GM19463 (cell line): ENCODE measurements around the gene PYGB.

ENCODE experiments used
- ATAC-seq: cut with Tn5 transposase; IDR thresholded peaks from one replicate; pipeline ENCODE4 v1.9.1; 2021; ENCODE audit warnings: mild to moderate bottlenecking, moderate library complexity; ENCODE audit not compliant: unreplicated experiment

Gene PYGB

DNA sequence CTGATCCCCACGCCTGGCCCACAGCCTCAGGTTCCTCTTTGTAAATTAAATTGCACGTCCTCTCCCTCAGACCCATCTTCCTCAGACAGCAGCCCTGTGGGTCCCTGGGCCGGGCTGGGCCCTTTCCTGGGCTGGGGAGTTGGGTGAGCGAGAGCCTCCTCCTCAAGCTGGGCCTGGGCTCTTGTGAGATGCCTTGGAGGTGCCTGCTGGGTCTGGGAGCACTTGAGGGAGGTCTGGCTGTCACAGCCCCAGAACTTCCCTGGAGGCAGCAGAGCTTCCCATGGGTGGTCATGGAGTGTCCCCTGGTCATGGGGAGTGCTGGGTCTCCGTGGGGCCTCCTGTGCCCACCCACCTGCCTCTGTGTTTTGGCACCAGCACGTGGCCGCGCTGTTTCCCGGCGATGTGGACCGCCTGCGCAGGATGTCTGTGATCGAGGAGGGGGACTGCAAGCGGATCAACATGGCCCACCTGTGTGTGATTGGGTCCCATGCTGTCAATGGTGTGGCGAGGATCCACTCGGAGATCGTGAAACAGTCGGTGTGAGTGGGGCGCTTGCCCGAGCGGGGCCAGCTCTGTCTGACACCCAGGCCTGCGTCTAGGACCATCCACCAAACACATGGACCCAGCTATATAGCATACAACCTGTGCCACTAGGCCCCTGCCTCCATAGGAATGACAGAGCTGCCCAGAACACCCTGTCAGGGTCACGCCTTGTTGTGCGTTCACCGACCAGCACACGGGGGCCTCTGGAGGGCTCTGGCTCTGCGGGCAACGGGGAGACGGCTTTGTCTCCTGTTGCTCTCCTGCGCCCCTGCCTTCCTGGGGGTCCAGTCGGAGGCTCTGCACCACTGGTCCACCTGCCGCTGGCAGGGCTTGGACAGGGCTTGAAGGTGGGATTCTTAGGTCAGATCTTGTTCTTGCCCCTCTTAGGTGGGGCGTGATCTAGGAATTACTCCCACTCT is 33.0 kb downstream of the PYGB start:
- ATAC-seq = no peak

- ATAC-seq = peak; percentile 80
Observed at GRCh38 chr20:25281541-25281991, 33.7 kb downstream of the PYGB start.

DNA sequence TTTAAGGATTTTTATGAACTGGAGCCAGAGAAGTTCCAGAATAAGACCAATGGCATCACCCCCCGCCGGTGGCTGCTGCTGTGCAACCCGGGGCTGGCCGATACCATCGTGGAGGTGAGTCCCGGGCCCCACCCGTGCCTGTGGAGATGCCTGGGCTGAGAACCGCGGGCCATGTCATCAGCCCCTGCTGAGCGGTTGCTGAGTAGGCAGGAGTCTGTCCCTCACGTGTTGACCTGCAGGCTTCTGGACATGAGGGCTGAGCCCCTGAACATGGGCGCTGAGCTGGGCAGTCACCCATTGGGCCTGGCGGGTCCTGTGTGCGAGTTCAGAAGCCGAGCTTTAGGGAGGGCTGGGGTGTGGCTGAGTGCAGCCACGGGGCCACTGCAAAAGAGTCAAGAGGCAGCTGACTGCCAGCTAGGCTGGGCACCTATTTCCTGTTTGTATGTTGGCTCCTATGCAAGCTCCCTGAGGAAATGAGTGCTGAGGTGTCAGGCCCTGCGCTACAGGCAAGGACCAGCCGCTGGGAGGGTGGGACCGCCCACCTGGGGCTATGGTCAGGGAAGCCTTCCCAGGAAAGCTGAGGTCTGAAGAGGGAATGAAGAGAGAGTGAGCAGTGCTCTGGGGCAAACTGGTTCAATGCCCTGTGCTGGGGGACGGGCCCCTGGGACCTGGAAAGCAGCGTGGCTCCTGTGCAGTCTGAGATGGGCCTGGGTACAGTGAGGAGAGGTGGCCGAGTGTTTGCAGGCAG is 34.3 kb downstream of the PYGB start:
- peak; percentile 18 for ATAC-seq

DNA sequence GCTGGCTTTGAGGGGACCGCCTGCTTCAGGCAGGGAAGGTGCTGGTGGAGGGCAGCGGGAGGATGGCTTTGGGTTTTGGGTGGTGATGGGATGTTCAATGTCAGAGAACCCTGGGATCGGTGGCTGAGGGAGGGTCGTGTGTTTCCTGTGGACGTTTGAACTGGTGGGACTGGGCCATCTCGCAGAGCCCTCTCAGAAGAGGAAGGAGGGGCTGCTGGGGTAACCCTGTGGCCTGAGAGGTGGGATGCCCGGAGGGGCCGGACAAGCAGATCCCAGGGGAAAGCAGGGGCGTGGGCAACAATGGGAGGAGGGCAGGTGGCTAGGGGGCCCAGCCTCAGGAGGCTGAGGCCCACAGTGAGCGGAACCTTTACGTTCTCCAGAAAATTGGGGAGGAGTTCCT is 34.9 kb downstream of the PYGB start:
- no peak for ATAC-seq

DNA sequence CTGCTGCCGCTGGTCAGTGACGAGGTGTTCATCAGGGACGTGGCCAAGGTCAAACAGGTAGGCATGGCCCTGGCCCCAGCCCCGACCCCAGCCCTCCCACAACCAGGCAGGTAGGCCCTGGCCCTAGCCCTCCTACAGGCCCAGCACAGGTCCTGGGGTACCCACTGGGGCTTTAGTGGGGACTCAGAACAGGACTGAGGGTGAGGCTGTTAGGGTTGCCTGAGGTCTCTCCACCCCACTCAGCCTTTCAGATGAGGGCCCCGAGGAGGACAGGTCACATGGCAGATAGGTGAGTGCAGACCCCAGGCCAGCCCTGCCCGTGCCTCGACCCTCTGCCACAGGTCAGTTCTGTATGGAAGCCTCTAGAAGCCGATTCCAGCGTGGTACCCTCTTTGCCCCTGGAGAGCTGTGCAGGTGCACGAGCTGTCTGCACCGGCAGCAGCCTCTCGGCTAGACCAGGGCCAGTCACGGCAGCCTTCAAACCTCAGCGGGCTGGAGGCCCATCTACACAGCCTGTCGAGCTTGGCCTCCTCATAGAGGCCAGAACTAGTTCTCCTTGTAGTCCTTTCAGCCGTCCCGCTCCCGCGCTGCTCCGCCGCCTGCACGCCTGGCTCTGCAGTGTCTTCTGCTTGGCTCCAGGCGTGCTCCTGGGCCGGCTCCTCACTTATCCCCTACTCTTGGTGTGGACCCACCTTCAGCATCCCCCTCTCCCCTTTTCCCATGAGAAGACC is 35.5 kb downstream of the PYGB start:
- no peak for ATAC-seq

DNA sequence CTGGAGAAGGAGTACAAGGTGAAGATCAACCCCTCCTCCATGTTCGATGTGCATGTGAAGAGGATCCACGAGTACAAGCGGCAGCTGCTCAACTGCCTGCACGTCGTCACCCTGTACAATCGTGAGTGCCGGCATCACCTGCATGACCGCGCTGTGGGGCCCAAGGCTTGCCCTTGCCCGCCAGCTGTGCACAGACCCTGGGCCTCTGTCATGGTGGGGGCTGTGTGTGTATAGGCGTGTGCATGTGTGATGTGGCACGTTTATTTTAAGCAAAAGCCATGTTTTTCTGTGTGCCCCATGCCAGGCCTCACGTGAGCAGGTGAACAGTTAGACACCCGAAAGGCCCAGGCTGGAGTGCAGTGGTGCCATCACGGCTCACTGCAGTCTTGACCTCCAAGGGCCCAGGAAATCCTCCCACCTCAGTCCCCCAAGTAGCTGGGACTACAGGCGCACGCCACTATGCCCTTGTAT is 36.3 kb downstream of the PYGB start:
- ATAC-seq = no peak

DNA sequence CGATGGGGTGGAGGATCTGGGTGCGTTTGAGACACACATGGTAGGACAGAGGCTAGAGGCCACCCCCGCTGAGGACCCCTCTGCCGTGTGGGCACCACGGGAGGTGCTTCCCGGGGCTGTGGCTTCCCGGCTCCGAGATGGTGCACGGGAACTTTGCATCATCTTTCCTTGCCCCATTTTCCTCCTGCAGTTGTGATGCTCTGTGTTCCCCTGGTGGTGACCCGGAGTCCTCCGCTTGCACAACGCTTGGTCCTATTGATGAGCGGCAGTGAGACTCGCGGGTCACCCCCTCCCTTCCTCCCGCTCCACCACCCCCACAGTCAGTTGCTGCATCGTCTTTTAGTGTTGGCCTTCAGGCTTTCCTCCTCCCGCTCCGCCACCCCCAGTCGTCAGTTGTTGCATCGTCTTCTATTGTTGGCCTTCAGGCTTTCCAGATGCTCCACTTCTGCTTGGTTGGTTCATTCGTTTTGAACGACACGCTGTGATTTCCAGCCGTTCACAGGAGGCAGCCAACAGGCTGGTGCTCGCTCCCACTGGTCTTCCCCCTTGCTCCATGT is 37.3 kb downstream of the PYGB start:
- ATAC-seq = no peak

GRCh38 chr20:25285856-25286798 is 38.2 kb downstream of the PYGB start:
- ATAC-seq = no peak

GRCh38 chr20:25286917-25287316 is 39.0 kb downstream of the PYGB start:
- ATAC-seq = no peak

DNA sequence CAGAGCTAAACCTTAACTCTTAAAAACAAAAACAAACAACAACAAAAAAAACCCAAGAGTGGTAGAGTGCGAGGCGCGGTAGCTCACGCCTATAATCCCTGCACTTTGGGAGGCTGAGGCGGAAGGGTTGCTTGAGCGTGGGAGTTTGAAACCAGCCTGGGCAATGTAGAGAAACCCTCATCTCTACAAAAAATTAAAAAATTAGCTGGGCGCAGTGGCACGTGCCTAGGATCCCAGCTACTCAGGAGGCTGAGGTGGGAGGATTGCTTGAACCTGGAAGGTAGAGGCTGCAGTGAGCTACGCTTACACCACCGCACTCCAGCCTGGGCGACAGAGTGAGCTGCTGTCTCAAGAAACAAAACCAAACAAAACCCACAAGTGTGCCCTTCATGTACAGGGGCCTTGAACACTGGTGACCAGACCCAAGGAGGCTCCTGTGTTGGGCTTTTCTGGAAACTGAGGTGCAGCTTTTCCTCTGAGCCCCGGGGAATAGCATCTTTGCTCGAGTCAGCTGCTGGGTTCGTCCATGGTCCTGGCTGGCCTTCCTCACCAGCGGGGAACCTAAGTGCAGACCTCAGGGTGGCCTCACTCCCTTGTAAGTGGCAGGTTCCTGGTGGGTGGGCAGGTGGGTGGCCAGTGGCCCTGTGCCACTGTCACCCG is 39.9 kb downstream of the PYGB start:
- no peak for ATAC-seq

DNA sequence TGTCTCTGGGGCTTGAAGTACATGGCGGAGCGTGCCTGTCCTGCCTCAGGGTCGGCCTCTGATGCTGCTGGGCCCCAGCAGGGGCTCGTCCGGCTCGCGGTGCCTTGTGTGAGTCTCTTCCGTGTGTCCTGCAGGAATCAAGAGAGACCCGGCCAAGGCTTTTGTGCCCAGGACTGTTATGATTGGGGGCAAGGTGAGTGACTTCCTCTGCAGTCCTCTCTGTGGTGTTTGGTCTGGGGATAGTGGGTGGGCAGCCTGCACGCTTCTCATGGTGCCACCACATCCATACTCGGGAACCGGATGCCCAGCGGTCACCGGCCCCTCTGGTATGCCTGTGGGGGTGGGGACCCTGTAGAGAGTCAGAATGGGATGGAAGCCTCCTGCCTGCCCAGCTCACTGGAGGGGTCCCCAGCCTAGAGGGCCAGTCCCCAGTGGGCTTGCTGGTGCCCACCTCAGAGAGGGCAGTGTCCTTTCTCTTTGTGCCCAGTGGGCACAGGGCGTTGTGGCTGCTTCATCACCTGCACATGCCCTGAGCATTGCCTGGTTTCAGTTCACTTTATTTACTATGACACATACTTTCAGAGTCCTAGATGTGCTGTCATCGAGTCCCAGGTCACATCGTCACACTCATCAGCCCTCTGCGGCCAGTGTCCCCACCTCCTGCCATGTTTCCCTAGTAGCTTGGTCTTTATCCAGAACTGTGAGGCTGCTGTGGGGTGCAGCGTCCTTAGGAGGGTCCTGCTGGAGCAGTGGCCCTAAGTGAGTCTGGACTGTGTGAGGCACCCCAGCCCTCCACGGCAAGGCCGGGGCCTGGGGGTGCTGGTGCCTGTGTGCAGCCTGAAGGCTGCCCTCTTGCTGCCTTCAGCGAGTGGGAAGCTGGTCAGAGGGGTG is 40.7 kb downstream of the PYGB start:
- ATAC-seq = peak; percentile 99

- ATAC-seq = no peak
Observed at GRCh38 chr20:25289886-25290597, 42.2 kb downstream of the PYGB start.

DNA sequence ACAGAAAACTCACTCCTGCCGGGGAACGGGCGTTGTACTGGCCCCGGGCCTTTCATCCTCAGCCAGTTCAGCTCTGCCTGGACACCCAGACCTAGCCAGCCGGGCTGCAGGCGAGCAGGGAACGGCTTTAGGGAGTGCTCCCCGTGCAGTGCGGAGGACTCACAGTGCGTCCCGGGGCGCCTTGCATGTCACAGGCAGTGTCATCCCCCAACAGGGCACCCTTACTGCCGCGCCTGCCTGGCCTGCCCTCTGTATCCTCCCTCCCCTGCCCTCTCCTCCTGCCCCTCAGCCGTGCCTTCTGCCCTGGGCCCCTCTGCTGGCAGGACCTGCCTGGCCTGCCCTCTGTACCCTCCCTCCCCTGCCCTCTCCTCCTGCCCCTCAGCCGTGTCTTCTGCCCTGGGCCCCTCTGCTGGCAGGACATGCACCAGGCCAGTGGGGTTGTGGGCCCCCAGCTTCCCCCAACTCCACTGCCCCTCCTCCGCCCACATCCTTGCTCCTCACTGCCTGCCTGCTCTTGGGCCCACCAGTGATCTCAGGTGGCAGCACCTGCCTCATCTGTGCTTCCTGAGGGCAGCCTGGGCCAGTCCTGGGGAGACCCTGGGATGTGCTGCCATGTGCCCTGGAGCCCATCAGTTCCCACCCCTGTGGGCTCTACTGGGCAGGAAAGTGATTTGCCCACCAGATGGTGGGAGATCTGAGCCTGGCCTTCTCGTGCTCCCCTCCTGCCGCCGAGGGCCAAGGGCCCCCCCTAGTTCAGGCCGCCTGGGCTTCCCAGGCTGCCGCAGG is 43.0 kb downstream of the PYGB start:
- no peak for ATAC-seq

GRCh38 chr20:25291432-25292133 is 43.7 kb downstream of the PYGB start:
- ATAC-seq = no peak

DNA sequence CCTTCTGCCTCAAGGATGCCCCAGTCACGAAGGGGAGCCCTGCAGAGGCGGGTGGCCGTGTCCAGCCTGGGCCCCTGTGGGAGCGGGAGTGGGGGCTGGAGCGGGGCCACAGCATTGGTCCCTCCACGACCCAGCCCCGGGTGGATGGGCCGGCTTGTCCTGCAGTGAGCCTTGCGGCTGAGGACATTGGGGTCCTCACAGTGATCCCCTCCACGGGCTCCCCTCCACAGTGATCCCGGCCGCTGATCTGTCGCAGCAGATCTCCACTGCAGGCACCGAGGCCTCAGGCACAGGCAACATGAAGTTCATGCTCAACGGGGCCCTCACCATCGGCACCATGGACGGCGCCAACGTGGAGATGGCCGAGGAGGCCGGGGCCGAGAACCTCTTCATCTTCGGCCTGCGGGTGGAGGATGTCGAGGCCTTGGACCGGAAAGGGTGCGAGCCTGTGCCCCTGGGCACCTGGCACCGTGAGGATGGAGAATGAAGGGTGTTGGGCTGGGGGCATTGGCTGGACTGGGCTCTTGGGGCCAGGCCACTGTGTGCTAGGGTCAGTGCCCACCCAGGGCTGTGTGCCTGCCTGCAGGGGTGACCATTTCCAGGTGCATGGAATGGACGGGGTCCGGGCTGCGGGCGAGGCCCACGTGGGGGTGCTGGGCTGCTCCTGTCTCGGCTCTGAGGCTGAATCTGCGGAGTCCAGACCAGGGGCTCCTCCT is 44.4 kb downstream of the PYGB start:
- no peak for ATAC-seq

DNA sequence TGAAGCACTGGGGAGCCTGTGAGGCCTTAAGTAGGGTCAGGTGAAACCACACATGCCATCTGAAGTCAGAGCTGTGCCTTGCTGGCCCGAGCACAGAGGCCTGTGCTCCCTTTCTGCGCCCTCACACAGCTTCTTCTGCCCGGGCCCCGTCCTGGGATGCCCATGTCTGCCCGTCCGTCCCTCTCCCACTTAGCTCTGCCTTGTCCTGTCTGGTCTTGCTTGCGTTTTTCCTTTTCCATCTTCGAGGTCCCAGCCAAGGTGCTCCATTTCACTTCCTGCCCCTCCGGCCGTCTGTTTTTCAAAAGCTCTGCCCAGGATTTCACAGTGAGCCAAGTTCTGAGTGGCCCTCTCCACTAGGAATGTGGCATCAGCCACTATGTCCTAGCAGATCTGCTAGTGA is 45.6 kb downstream of the PYGB start:
- no peak for ATAC-seq
